ENCODE data around the gene ELF1. TPM values are rescaled to one million over a fixed set of nuclear protein-coding genes. Genes with fewer than 3 reads are reported as not detected.

Gene ELF1
- total RNA-seq (2014; rRNA removed; shearing (Covaris generic)) = 19.4 and 21.5 TPM in 2 replicates

DNA sequence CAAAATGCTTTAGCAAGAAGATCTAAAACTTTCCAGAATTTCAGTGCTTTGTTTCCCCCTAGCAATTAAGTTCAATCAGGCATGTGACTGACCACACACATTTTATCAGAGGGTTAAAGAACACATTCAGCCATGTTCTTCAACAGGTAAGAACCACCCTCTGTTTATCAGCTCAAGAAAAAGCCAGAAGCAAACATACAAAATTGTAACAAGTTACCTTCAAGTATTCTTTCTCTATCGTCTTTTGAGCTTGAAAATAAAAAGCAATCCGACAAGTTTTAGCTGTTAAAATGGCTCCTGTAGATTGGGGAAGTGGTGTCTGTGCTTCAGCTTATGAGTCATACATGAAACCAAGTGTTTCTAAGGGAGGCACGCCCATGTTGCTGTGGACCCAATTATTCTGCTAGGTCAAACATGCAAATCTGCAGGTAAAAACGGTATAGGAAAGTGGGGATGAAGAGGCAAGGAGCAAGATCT, at the start of gene ELF1:
Gene ELF1, minus strand, starts transcription at position 306 of the 477 bp plus-strand sequence. CDS start 37,262 bp downstream, outside the sequence.
- peak; percentile 76 for DNase-seq (ENCODE audit: low read depth)

- no peak for DNase-seq (ENCODE audit: low read depth)
Measured at GRCh38 chr13:41065078-41065477, 46.0 kb upstream of the ELF1 start.

- peak; percentile 50 for DNase-seq (ENCODE audit: low read depth)
Measured at GRCh38 chr13:41064493-41064892, 45.4 kb upstream of the ELF1 start.

DNA sequence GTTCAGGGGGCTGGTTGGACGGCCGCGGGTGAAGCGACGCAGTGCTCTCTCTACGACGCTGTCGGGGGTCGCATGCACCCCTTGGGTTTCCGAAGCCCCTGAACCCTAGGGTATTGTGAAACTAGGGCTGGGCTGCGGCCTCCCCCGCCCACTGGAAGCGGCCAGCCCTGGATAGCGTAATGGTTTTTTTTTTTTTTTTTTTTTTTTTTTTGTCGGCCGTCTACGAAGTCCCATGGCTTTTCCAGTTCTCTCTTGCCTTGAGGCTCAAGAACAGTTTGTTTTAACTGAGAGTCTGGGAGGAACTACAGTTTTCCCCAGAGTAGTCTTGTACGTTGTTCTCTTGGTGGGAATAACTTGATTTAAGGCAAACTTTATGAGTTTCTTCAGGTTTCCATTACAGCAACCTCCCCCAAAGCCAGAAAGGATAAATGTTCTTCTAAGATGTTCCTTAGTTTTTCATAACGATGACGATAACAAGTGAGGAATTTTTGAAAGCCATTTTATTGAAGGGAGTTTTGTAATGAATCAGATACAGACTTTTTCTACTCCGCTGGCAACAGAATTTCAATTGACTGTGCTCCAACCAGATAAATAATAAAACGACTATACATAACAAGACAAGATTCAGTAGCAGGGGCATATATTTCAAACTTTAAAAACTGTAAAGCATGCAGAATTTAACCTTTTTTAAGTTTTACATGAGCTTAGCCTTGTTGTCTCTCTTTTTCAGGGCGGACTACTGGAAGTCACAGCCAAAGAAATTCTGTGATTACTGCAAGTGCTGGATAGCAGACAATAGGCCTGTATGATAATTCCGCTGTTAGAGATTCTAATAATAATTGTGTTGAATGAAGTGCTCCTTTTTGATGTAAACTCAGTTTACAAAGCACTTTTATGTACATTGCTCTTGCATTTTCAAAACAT, 43.1 kb upstream of the ELF1 start:
- peak; percentile 68 for DNase-seq (ENCODE audit: low read depth)

GRCh38 chr13:41061075-41061913, 42.2 kb upstream of the ELF1 start, which contains the start of gene WBP4:
Gene WBP4, plus strand, starts transcription at chr13:41061509. Its CDS starts 165 bp downstream, at chr13:41061674.
- DNase-seq (ENCODE audit: low read depth) = peak; percentile 91

DNA sequence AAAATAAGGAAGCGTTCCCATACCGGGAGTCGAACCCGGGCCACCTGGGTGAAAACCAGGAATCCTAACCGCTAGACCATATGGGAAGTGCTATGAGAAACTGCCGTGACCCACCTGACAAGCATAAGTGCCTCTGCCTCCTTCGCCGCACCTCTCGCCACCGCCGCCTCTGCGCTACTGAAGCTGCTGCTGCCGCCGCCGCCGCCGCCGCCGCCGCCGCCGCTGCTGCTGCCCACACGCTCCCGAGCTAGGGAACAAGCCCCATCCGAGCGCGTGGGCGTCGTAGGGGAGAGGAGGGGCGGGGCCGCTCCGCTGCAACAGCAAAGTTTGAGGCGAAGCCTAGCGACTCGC, 41.6 kb upstream of the ELF1 start:
- DNase-seq (ENCODE audit: low read depth) = peak; percentile 85

- DNase-seq (ENCODE audit: low read depth) = peak; percentile 90
Measured at GRCh38 chr13:41060082-41060723, 41.1 kb upstream of the ELF1 start.

- no peak for DNase-seq (ENCODE audit: low read depth)
Measured at GRCh38 chr13:41059456-41060081, 40.5 kb upstream of the ELF1 start.

- no peak for DNase-seq (ENCODE audit: low read depth)
Measured at GRCh38 chr13:41058295-41059070, 39.4 kb upstream of the ELF1 start.

DNA sequence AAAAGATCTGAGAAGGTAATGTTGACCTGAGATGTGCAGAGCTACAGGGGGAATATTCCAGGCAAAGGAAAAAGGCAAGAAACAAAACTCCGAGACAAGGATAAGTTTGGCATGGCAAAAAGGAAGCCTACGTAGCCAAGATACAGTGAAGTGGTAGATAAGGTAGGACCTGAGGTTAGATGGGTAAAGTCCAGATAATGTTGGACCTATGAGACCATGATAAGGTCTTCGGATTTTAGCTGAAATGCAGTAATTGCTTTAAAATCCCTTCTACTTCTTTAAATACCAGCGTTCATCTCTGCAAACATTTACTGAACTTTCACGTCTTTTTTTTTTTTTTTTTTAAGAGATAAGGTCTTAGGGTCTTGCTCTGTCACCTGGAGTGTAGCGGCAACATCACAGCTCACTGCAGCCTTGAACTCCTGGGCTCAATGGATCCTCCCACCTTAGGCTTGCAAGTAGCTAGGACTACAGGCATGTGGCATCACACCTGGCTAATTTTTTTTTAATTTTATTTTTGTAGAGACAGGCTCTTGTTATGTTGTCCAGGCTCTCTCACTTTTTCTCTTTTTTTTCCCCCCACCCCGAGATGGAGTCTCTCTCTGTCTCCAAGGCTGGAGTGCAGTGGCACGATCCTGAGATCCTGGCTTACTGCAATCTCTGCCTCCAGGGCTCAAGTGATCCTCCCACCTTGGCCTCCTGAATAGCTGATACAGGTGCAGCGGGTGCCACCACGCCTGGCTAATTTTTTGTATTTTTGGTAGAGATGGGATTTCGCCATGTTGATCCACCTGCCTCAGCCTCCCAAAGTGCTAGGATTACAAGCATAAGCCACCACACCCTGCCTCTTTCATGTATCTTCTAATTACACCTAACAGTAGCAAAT, 38.0 kb upstream of the ELF1 start:
- DNase-seq (ENCODE audit: low read depth) = no peak

DNA sequence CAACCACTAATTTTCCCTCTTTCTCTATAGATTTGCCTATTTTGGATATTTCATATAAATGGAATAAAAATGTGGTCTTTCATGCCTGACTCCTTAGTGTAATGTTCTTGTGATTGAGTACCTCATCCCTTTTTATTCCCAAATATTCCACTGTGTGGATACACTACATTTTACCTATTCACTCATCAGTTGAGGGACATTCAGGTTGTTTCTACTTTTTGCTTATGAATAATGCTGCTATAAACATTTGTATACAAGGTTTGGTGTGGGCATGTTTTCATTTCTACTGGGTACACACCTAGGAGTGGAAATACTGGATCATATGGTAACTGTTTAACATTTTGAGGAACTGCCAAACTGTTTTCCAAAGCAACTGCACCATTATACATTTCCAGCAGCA, 37.1 kb upstream of the ELF1 start:
- no peak for DNase-seq (ENCODE audit: low read depth)

GRCh38 chr13:41054919-41055619, 36.0 kb upstream of the ELF1 start:
- no peak for DNase-seq (ENCODE audit: low read depth)

GRCh38 chr13:41054212-41054877, 35.2 kb upstream of the ELF1 start:
- DNase-seq (ENCODE audit: low read depth) = peak; percentile 59

DNA sequence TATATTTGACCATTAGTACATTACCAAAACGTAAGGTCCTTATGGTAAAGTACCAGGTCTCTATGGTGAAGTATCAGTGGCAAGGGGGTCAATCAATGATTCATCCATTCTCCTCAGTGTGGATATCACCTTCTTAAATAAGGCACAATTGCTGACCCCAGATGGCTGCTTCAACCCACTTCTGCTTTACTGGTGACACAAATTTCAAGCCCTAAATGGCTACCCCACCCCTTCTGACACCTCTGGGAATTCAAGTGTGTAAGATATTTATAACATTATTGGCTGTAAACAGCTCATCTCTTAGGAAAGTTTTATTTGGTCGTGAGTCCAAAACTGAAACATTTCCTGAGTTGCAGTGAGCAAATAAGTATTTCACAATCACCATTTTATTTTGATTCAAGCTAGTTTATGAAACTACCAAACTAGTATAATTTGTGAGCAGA, 34.3 kb upstream of the ELF1 start:
- no peak for DNase-seq (ENCODE audit: low read depth)

DNA sequence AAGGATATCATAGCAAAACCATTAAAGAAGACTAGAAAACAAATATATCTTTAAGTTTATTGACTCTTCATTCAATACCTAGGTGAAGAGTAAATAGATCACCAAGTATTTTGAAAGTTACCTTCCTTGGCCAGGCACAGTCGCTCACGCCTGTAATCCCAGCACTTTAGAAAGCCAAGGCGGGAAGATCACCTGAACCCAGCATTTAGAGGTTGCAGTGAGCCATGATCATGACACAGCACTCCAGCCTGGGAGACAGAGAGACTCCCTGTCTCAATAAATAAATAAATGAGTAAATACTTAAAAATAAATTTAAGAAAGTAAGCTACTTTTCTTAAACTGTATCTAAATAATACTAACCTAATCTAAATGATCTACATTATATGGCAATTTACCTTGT, 33.3 kb upstream of the ELF1 start:
- no peak for DNase-seq (ENCODE audit: low read depth)

DNA sequence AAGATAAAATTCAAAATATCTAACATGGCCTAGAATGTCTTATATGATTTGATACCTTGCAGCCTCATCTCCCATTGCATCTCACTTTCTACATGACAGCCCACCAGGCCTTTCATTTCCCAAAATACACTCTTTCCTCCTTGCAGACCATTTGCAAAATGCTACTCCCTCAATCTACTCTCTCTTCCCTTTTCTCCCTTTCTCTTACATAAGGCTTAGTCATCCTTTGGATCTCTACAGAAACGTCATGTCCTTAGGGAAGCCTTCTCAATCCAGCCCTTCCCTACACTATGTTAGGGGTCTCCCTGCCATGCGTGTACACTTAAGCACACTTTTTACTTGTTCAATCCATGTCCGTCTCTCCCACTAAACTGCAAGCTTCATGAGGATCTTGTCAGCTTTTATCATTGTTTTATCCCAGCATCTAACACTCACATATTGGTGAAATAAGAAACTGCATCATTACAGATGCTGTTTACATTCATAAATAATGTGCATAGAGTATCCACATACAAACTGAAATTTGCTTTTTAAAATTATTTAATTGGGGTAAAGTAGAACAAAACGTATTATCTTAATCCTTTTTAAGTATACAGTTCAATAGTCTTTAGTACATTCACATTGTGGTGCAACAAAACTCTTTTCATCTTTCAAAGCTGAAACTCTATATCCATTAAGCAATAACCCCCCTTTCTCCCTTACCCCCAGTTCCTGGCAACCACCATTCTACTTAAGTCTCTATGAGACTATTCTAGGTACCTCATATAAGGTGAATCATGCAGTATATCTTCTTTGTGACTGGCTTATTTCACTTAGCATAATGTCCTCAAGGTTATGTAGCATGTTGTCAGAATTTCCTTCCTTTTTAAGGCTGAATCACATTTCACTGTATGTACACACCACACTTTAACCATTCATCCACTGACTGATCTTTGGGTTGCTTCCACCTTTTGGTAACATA, 30.6 kb upstream of the ELF1 start:
- DNase-seq (ENCODE audit: low read depth) = no peak

- no peak for DNase-seq (ENCODE audit: low read depth)
Measured at GRCh38 chr13:41048640-41049039, 29.5 kb upstream of the ELF1 start.
